NCI-H524 treated with DMSO at 0.1 percent for 48 hours (cell line): ENCODE data around the gene OR1D5.
"Not testable (repeated sequence)": the region's sequence is repeated elsewhere in the genome, so short reads cannot be mapped to it uniquely, and the experiment has no call there.

Experiments used
- DNase-seq: peaks from one replicate; lab custom pipeline; 2025; lab: John Stamatoyannopoulos, UW

The OR1D5 gene

GRCh38 chr17:3032258-3033247 is 30.9 kb downstream of the OR1D5 start:
- no peak for DNase-seq

DNA sequence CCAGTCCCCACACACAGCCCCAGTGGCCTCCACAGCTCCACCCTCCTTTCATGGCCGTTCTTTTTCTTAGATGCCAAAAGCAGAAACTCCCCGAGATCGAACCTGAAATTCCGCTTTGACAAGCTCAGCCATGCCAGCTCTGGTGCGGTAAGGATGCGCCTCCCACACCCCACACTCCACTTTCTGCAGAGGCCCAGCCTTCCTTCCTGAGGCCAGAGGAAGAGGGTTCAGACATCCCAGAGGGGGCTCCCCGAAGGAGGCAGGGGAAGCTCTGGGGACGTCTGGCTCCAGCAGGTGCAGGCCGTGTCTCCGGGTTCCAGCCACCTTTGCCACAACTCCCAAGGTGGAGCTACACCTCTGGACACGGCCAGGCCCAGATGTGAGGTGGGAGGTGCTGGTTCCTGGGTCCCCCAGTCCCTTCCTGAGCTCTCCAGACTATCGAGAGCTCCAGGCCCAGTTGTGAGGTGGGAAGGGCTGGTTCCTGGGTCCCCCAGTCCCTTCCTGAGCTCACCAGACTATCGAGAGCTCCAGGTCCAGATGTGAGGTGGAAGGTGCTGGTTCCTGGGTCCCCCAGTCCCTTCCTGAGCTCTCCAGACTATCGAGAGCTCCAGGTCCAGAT is 32.4 kb downstream of the OR1D5 start:
- not testable (repeated sequence) for DNase-seq

DNA sequence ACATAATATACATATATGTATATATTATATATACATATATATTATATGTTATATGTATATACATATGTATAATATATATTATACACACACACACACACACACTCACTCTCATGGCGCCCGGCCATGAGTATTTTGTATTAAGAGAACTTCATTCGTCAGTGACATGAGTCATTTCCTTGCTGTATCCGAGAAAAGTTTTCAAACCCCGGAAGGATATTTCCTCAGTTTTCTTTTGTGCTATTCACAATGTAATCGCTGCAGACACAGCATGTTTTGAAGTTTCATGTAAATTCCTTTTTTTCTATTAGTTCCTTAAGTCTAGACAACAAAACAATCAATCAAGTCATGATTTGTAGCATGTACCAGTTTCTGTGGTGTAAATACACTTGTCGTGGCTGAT is 33.3 kb downstream of the OR1D5 start:
- DNase-seq, result no peak

DNA sequence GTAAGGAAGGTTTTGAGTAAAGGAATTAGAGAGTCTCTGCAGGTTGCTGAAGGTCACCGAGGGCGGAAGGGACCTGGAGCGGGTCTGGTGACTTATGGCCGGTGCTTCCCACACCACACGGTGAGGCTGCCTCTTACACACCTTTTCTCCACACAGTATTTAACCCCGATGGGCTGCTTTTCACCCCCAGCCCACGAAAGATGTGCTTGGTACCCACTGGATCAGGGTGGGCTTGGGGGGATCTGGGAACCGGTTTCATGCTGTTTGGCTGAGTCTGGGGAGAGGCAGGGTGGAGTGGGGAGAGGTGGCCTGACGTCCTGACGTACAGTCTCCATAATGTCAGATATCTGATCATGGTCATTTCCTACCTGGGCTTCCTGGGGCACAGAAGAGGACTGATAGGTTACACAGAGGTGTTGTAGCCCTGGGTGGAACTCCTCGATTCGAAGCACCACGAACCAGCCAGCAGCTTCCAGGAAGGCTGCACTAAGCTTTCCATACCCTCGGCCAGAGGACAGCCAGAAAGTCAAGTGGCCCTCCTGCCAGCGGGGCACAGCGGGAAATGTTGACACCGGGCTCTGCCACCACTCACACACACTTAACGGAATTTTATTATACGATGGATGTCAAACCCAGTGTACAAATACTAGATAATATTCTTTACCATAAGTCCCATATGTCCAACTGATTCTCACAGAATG is 34.0 kb downstream of the OR1D5 start:
- peak; percentile 39 for DNase-seq

- DNase-seq, result no peak
These were observed 35.4 kb downstream of the OR1D5 start for GRCh38 chr17:3027786-3028532.

- DNase-seq, result peak; percentile 93
These were observed 36.3 kb downstream of the OR1D5 start for GRCh38 chr17:3026856-3027751.

GRCh38 chr17:3026125-3026855 is 37.1 kb downstream of the OR1D5 start:
- DNase-seq, result no peak

GRCh38 chr17:3025421-3026124 is 37.8 kb downstream of the OR1D5 start:
- DNase-seq, result no peak

DNA sequence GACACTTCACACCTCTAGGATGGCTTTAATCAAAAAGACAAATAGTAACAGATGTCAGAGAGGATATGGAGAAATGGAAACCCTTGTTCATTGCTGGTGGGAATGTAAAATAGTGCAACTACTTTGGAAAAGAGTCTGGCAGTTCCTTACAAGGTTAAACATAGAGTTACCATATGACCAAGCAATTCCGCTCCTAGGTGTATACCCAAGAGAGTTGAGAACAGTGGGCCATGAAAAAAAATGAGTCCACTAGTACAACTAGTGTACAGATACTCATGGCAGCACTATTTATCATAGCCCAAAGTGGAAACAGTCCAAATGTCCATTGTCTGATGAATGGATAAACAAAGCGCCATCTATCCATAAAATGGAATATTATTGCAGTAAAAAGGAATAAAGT is 39.1 kb downstream of the OR1D5 start:
- peak; percentile 66 for DNase-seq

GRCh38 chr17:3022197-3022596 is 41.2 kb downstream of the OR1D5 start:
- no peak for DNase-seq

DNA sequence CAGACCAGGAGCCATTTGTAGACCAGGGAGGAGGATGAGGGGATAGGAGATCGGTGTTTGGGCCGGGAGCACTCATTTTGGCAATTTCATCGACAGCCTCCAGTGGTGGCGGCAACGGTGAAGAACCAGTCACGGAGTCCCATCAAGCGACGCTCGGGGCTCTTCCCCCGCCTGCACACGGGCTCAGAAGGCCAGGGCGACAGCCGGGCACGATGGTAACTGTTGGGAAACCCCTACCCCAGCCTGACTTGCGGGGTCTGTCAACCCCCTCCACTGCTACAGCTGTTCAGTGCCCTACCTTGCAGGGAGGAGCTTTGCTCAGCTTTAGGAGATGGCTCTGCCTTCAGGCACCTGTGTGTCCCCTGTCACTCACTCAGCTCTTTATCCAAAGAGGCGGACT is 43.0 kb downstream of the OR1D5 start:
- no peak for DNase-seq

- DNase-seq, result no peak
These were observed 43.6 kb downstream of the OR1D5 start for GRCh38 chr17:3019761-3020160.

GRCh38 chr17:3017936-3018335 is 45.5 kb downstream of the OR1D5 start:
- DNase-seq, result no peak

DNA sequence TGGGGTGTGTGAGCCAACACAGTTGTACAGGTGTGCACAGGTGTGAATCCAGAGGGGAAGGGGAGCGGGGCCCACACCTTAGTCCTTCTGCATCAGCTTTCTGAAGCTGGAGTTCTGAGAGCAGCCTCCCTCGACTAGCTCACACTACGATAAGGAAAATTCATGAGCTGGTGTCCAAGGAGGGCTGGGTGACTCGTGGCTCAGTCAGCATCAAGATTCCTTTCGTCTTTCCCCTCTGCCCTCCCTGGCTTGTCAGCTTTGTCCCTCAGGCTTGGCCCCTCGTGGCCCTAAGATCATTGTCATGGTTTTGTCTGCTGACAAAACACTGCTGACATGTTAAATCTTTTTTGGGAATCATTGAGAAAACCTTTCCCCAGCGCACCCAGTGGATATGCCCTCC is 47.5 kb downstream of the OR1D5 start:
- DNase-seq, result no peak

DNA sequence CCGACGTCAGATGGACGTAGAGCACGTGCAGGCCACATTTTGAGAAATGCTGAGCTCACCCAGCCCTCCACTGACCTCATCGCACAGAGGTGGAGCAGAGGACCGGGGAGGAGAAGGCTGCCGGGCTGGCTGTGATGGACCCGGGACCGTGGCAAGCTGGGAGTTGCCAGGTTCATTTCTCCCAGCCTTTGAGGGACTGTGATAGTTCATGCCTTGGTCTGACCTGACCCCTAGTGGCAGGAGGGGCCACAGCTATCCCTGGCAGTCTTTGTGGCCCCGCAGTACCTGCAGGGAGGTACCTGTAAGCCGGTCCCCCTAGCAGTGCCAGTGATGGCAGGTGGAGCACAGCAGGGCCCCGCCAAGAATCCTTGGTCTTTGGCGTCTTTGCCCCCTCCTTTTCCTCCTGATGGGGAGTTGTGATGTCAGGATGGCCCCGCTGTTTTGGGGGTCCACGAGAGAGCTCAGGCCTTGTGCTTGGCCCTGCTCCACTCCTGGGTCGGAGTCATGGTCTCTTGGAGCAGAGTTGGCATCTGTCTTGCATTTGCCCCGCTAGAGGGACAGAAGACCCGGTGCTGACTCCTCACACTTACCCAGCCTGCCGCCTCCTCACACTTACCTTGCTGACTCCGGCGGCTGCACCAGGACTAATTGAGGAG is 50.4 kb downstream of the OR1D5 start:
- no peak for DNase-seq
